H1 (cell line): ENCODE results near the gene ALPL. TPM values are rescaled to one million over a fixed set of nuclear protein-coding genes. Genes with fewer than 3 reads are reported as not detected.

ENCODE experiments used
- CEBPB ChIP-seq: IDR thresholded peaks from 2 replicates; pipeline ENCODE4 v1.6.1; 2012; ENCODE audit warnings: low read depth, low read length
- CHD1 ChIP-seq: IDR thresholded peaks from 2 replicates; pipeline ENCODE4 v1.6.1; 2012; ENCODE audit warnings: low read depth, low read length, improper control_type of control experiment
- CTCF ChIP-seq, 3 experiments: IDR thresholded peaks; 1 replicate in 2 of 3; 2 replicates in 1 of 3; pipeline versions ENCODE4 v1.5.1 to v1.6.1; 2011; ENCODE audit warnings: low read length in 3 of 3, mild to moderate bottlenecking in 3 of 3, inconsistent platforms in 2 of 3, low read depth in 1 of 3, moderate library complexity in 1 of 3; ENCODE audit not compliant: insufficient read depth in 1 of 3; ENCODE audit errors: control extremely low read depth in 1 of 3
- KDM4A ChIP-seq: IDR thresholded peaks from one replicate; pipeline ENCODE4 v1.7.1; 2012; ENCODE audit warnings: low read depth, mild to moderate bottlenecking, moderate library complexity, low read length, inconsistent platforms; ENCODE audit not compliant: severe bottlenecking
- SIRT6 ChIP-seq: IDR thresholded peaks from one replicate; pipeline ENCODE4 v1.7.1; 2012; ENCODE audit warnings: low read length, inconsistent platforms
- USF2 ChIP-seq: IDR thresholded peaks from 2 replicates; pipeline ENCODE4 v1.6.1; 2011; ENCODE audit warnings: low read length, improper control_type of control experiment
- polyA plus RNA-seq, 7 experiments: library from polyadenylated mRNA; depleted of rRNA in 3 of 7; stranded (reverse) in 5 of 7; unstranded in 2 of 7; fragments of >200 nt in 5 of 7; fragments of 200-250 nt in 2 of 7; gene quantifications; 1 replicate in 5 of 7; 2 replicates in 1 of 7; 4 replicates in 1 of 7; pipeline versions ENCODE4 v1.2.1 to v1.2.3, GENCODE V29; 2011 to 2013; ENCODE audit warnings: missing spikeins in 2 of 7, mixed read lengths in 2 of 7
- total RNA-seq: library from RNA; stranded (reverse); fragmentation: NEBNext Ultra II Directional; extraction: Animal tissue kit (Norgen Biotek cat#: 25700); gene quantifications from 2 replicates; pipeline ENCODE4 v1.2.1, GENCODE V29; 2021

The ALPL gene
- total and polyA plus RNA-seq, 2 of the 8 experiments (the other 6 are each of a cell fraction or from before 2014, with no cell fraction given) = 175 to 362 TPM

- TF ChIP-seq CTCF (IDR thresholded peaks at IDR 0.05; ENCODE audit: control extremely low read depth in 1 of 3, insufficient read depth in 1 of 3, low read depth in 1 of 3, low read length in 3 of 3) (no peak), CEBPB (no peak), USF2 (no peak), KDM4A (no peak), SIRT6 (no peak), CHD1 (no peak)
Observed at GRCh38 chr1:21547876-21548275, 38.7 kb downstream of the ALPL start (continued).
